Measurements from ENCODE around the gene CXCL12.

DNA sequence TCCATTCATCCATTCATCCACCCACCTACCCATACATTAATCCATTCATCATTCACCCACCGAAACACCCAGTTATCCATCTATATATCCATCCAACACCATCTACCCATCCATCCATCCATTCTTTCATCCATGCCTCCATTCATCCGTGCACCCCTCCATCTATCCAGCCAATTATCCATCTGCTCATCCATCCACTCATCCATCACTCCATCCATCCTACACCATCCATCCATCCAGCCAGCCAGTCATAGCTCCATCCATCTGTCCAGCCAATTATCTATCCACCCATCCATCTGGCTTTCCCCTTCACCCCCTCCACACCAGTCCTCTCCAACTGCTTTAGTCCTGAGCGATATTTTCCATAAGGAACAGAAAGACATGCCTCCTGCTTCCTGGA lies 7.5 kb upstream of the CXCL12 start:
- TF ChIP-seq RARB (CRISPR knock-in tag; IDR thresholded peaks at IDR 0.05) (no peak), ESRRG (CRISPR knock-in tag; IDR thresholded peaks at IDR 0.05) (no peak), ARNTL (CRISPR knock-in tag; IDR thresholded peaks at IDR 0.05; ENCODE audit: borderline replicate concordance, low read depth) (no peak), OSR1 (CRISPR knock-in tag; IDR thresholded peaks at IDR 0.05) (no peak), ISL1 (CRISPR knock-in tag; IDR thresholded peaks at IDR 0.05) (no peak), ZNF565 (CRISPR knock-in tag; conservative IDR thresholded peaks at IDR 0.05; ENCODE audit: low read depth) (no peak), ZFP30 (CRISPR knock-in tag; IDR thresholded peaks at IDR 0.05) (no peak)
- TF ChIP-seq, protein P1, sequence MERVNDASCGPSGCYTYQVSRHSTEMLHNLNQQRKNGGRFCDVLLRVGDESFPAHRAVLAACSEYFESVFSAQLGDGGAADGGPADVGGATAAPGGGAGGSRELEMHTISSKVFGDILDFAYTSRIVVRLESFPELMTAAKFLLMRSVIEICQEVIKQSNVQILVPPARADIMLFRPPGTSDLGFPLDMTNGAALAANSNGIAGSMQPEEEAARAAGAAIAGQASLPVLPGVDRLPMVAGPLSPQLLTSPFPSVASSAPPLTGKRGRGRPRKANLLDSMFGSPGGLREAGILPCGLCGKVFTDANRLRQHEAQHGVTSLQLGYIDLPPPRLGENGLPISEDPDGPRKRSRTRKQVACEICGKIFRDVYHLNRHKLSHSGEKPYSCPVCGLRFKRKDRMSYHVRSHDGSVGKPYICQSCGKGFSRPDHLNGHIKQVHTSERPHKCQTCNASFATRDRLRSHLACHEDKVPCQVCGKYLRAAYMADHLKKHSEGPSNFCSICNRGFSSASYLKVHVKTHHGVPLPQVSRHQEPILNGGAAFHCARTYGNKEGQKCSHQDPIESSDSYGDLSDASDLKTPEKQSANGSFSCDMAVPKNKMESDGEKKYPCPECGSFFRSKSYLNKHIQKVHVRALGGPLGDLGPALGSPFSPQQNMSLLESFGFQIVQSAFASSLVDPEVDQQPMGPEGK (CRISPR knock-in tag; IDR thresholded peaks at IDR 0.05; ENCODE audit: borderline replicate concordance): no peak
